Psoas muscle (tissue), 8 donors: ENCODE results near the gene CERS1. TPM values are rescaled to one million over a fixed set of nuclear protein-coding genes. Genes with fewer than 3 reads are reported as not detected.

ENCODE experiments used
- ATAC-seq, 4 donors: fragments of 200-7000 bp; cut with Tn5 transposase; one replicate each; pipeline ENCODE4 v1.9.1; 2020; ENCODE audit warnings: moderate library complexity in 3 of 4, mild to moderate bottlenecking in 2 of 4
- DNase-seq, 2 donors: peaks; one replicate each; pipeline ENCODE4 v3.0.0-alpha.2; 2020
- H3K27ac ChIP-seq: fragments of 200-600 bp; one replicate; pipeline ENCODE4 v1.8.0; 2022
- H3K27me3 ChIP-seq, 3 donors: fragments of 200-600 bp in 1 of 3; one replicate each; pipeline versions ENCODE4 v1.6.1 to v1.8.0; 2013 to 2022; ENCODE audit warnings: low read length in 2 of 3, mild to moderate bottlenecking in 2 of 3, moderate library complexity in 1 of 3; ENCODE audit not compliant: insufficient read depth in 3 of 3
- H3K36me3 ChIP-seq, 2 donors: fragments of 200-600 bp in 1 of 2; one replicate each; pipeline versions ENCODE4 v1.6.1 to v1.8.0; 2013 to 2022; ENCODE audit warnings: low read depth in 1 of 2, mild to moderate bottlenecking in 1 of 2, moderate library complexity in 1 of 2; ENCODE audit not compliant: insufficient read depth in 1 of 2
- H3K4me1 ChIP-seq: fragments of 200-600 bp; one replicate; pipeline ENCODE4 v1.8.0; 2022
- H3K4me3 ChIP-seq: fragments of 200-600 bp; one replicate; pipeline ENCODE4 v1.8.0; 2022; ENCODE audit warnings: mild to moderate bottlenecking
- H3K9me3 ChIP-seq: fragments of 200-600 bp; one replicate; pipeline ENCODE4 v1.8.0; 2022
- WGBS, 3 donors: extraction: QIAGEN DNeasy Blood & Tissue Kit; methylation state at CpG; one replicate each; pipeline versions ENCODE4 v1.1.6 to v1.1.7; 2013; 5-methylcytosine and 5-hydroxymethylcytosine counted together
- intact Hi-C, 2 donors: fragments of 100-400 bp; cut with DNase I; formaldehyde crosslinking; loops; one replicate each; pipeline versions ENCODE4 v1.11.0 to v1.14.2; 2022
- polyA plus RNA-seq, 3 donors: library from polyadenylated mRNA; stranded (reverse); fragments of 200-250 nt; gene quantifications; one replicate each; pipeline ENCODE4 v1.2.3, GENCODE V29; 2013
- total RNA-seq, 4 donors: library from RNA; stranded (reverse); fragmentation: NEBNext Ultra II Directional in 2 of 4; extraction: Animal tissue kit (Norgen Biotek cat#: 25700) in 2 of 4; gene quantifications; one replicate each; pipeline versions ENCODE4 v1.2.1 to v1.2.4, GENCODE V29; 2021 to 2023
- TF ChIP-seq, protein P1 (sequence below): fragments of 200-600 bp; IDR thresholded peaks from one replicate; pipeline ENCODE4 v1.8.0; 2022; ENCODE audit warnings: antibody characterized with exemption
- donor health status: healthy with polysubstance abuse.
- donor health status: DM: no; HTN: no; CAD: no; lungs with moderate emphysema.
- donor health status: Bipolar disorder and iron deficiency.
- donor health status: healthy.
- donor health status: DM: yes; HTN: yes; CAD: no.
- donor health status: DM: no; HTN: no; CAD: no.
- donor health status: DM: no; HTN: no; CAD: no.
- donor health status: DM: yes; HTN: yes; CAD: no.

CERS1 gene
- total and polyA plus RNA-seq, 7 donors, result 2.1 to 6.4 (median 4.5) TPM

DNA sequence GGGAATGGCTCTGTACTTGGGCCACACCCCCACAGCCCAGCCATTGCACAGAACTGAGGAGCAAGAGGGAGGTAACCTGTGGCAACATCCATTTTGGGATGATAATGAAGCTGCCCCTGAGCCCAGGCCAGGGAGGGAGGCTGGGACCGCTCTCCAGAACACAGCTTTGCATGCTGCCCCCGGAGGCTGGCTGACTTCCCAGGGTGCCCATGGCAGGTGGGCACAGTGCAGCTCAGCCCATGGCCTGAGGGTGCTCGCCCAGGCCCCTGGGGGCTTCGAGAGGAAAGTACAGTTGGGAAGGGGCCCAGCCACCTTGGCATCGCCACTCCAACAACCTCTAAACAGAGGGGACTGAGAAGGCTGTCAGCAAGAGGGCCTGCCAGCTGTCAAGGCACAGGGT is 17.5 kb upstream of the CERS1 start:
- DNase-seq (no peak), ATAC-seq (no peak)
- 81 to 87% (median 86%) methylated on average over 4 to 5 of the region's 5 CpGs for WGBS, 3 donors
- intact Hi-C loops, result no loop called here
- Histone ChIP-seq H3K9me3 (no peaks in the 10 kb centered on the region), H3K36me3 (peaks cover 0 to 36% of the 10 kb centered on the region in 2 donors), H3K27ac (no peak overlapping the region), H3K4me3 (no peak overlapping the region), H3K27me3 (no peaks in the 10 kb centered on the region), H3K4me1 (peaks cover 9% of the 10 kb centered on the region)
- TF ChIP-seq, protein P1, sequence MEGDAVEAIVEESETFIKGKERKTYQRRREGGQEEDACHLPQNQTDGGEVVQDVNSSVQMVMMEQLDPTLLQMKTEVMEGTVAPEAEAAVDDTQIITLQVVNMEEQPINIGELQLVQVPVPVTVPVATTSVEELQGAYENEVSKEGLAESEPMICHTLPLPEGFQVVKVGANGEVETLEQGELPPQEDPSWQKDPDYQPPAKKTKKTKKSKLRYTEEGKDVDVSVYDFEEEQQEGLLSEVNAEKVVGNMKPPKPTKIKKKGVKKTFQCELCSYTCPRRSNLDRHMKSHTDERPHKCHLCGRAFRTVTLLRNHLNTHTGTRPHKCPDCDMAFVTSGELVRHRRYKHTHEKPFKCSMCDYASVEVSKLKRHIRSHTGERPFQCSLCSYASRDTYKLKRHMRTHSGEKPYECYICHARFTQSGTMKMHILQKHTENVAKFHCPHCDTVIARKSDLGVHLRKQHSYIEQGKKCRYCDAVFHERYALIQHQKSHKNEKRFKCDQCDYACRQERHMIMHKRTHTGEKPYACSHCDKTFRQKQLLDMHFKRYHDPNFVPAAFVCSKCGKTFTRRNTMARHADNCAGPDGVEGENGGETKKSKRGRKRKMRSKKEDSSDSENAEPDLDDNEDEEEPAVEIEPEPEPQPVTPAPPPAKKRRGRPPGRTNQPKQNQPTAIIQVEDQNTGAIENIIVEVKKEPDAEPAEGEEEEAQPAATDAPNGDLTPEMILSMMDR, result no peak

DNA sequence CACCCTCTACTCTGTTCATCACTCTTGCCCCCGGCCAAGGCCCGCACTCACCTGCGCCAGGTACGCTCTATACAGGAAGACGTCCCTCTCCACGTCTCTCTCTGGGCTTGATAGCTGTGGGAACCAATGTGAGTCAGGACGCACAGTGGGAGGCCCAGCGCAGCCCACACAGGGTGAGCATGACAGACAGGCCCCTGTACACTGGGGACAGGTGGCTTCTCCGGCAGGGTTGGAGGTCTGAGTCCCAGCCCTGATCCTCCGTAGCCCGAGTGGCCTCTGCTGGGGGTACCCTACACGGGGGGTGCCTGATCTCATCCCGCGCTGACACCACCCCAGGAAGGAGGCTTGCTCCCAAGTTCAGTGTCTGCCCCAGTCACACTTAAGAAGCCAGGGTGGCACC is 17.0 kb upstream of the CERS1 start:
- intact Hi-C loops, result no loop called here
- ATAC-seq, result no peak
- no peak for DNase-seq
- H3K27me3 ChIP-seq, result no peaks in the 10 kb centered on the region
- H3K4me1 ChIP-seq, result peaks cover 5% of the 10 kb centered on the region
- H3K9me3 ChIP-seq, result no peaks in the 10 kb centered on the region
- H3K36me3 ChIP-seq, result peaks cover 0 to 36% of the 10 kb centered on the region in 2 donors
- H3K27ac ChIP-seq, result no peak overlapping the region
- 91 to 97% (median 94%) methylated on average over 12 to 14 of the region's 14 CpGs for WGBS, 3 donors
- TF ChIP-seq, protein P1, result no peak
- H3K4me3 ChIP-seq, result no peak overlapping the region

DNA sequence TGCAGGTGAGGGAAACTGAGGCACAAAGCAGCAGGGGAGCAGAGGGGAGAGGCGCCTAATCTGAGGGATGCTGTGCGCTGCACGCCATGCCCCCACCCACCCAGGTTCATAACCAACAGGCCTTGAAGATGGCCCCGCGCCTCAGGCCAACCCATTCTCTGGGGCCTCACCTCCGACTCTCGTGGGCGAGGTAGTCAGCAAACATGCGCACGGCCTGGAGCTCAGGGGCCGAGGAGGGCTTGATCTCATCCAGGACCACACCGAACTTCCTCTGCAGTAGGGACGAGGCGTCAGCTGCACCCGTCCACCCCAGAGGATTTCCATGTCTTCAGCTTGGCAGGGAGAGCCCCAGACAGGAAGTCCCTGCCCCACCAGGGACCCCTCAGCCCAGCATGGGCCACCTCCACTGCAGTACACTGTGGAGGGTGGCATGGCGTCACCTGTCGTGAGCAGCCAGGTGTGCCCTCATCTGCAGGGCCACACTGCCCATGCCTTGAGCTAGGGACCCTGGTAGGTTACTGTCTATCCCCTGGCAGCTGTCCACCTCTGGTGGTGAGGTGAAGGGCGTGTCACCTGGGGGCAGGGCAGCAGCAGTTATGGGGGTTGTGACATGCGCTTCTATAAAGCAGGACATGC is 15.0 kb upstream of the CERS1 start:
- Histone ChIP-seq H3K4me1 (no peaks in the 10 kb centered on the region), H3K4me3 (no peak overlapping the region), H3K36me3 (peaks cover 7 to 42% of the 10 kb centered on the region in 2 donors), H3K9me3 (no peaks in the 10 kb centered on the region), H3K27me3 (no peaks in the 10 kb centered on the region), H3K27ac (no peak overlapping the region)
- 93 to 97% (median 93%) methylated on average over 19 of the region's 19 CpGs for WGBS, 3 donors
- no peak for ATAC-seq
- no peak for DNase-seq
- intact Hi-C loops, result no loop called here
- TF ChIP-seq, protein P1, result no peak

DNA sequence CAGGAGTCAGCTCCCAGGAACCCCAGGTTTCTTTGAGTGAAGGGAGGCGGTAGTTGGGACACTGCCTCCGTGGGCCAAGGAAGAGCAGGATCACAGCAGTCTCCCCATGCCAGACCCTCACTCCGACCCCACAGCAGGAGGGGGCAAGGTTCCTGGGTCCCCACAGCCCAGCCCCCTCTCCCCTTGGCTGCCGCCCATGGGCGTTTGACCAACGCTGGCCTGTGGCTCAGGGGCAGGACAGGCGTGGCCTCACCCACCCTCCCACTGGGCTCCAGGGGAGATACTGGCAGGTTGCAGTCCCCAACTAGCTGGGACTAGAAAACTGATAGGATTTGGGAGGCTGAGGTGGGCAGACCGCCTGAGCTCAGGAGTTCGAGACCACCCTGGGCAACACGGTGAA is 14.1 kb upstream of the CERS1 start:
- intact Hi-C loops, result no loop called here
- WGBS, 3 donors, result 79 to 89% (median 87%) methylated on average over 10 of the region's 10 CpGs
- H3K4me3 ChIP-seq, result no peak overlapping the region
- H3K9me3 ChIP-seq, result no peaks in the 10 kb centered on the region
- ATAC-seq (no peak), DNase-seq (no peak)
- H3K36me3 ChIP-seq, result peaks cover 7 to 51% of the 10 kb centered on the region in 2 donors
- no peak overlapping the region for H3K27ac ChIP-seq
- no peaks in the 10 kb centered on the region for H3K27me3 ChIP-seq
- TF ChIP-seq, protein P1, result no peak
- no peaks in the 10 kb centered on the region for H3K4me1 ChIP-seq
